AG04449 (cell line): ENCODE data around the gene ABCG1.

Experiments
- CTCF ChIA-PET: fragments of 350-600 bp; formaldehyde crosslinking; extraction: SDS; loops from one replicate; lab custom pipeline; 2021; ENCODE audit warnings: antibody characterized with exemption; lab: Yijun Ruan, JAX
- POLR2A ChIA-PET: fragments of 400-600, 350-600 bp; formaldehyde crosslinking; extraction: SDS; loops from one replicate; lab custom pipeline; 2020; ENCODE audit warnings: antibody characterized with exemption, inconsistent platforms; lab: Yijun Ruan, JAX
- DNase-seq: peaks from one replicate; pipeline ENCODE4 v3.0.0-alpha.2; 2010; ENCODE audit warnings: low read depth, low spot score
- H3K4me3 ChIP-seq: 2 replicates; pipeline ENCODE4 v1.5.1; 2011; ENCODE audit warnings: low read depth, mild to moderate bottlenecking, control low read depth, low read length
- TF ChIP-seq, protein P1 (sequence below): IDR thresholded peaks from one replicate; pipeline ENCODE4 v1.5.1; 2011; ENCODE audit warnings: mild to moderate bottlenecking, moderate library complexity, low read length, control low read depth, inconsistent platforms; ENCODE audit not compliant: insufficient read depth; ENCODE audit errors: missing control alignments

The ABCG1 gene

DNA sequence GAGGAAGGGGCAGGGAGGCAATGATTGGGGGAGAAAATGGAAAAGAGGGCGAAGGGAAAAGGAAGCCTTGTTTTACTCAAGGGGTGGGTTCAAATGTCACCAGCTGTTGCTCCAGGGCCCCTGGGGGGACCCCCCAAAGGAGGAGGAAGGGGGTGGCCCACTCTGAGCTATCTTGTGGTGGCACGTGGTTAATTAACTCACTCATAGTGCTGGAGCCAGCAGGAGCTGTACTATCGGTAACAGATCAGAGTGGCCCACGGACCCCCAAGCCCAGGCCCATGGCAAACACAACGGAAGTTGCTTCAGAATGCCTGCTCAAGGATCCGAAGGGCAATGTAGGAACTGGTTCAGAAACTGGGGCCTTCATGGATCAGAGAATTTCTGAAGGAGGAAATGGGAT, 124.6 kb downstream of the ABCG1 start:
- CTCF ChIA-PET, result no interaction called here
- no peak for DNase-seq
- TF ChIP-seq, protein P1, sequence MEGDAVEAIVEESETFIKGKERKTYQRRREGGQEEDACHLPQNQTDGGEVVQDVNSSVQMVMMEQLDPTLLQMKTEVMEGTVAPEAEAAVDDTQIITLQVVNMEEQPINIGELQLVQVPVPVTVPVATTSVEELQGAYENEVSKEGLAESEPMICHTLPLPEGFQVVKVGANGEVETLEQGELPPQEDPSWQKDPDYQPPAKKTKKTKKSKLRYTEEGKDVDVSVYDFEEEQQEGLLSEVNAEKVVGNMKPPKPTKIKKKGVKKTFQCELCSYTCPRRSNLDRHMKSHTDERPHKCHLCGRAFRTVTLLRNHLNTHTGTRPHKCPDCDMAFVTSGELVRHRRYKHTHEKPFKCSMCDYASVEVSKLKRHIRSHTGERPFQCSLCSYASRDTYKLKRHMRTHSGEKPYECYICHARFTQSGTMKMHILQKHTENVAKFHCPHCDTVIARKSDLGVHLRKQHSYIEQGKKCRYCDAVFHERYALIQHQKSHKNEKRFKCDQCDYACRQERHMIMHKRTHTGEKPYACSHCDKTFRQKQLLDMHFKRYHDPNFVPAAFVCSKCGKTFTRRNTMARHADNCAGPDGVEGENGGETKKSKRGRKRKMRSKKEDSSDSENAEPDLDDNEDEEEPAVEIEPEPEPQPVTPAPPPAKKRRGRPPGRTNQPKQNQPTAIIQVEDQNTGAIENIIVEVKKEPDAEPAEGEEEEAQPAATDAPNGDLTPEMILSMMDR, result no peak
- no peak overlapping the region for H3K4me3 ChIP-seq
- POLR2A ChIA-PET, result no interaction called here

DNA sequence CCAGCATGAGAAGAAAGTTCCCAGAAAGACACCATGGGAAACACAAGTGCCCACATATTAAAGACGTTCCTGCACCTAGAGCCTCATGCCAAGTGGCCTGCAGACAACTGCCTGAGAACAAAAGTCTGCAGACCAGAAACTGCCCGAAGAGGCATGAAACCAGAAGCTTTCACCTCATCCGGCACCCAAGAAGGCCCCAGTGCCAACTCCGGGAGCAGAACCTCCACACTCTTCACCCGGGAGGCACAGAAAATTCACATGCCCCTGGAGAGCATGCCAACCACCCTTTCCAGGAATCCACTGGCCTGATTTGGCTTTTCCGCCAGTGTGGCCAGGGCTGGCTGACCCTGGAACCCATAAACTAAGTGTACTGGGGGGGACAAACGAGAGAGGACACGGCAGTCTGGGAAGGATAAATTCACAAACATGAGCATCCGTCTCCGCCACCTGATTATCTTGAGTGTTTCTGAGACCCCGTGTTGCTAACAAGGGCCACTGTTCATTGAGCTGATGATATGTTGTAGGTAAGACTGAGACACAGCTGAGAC, 125.1 kb downstream of the ABCG1 start:
- POLR2A ChIA-PET, result no interaction called here
- CTCF ChIA-PET, result no interaction called here
- TF ChIP-seq, protein P1, result no peak
- H3K4me3 ChIP-seq, result no peak overlapping the region
- no peak for DNase-seq

DNA sequence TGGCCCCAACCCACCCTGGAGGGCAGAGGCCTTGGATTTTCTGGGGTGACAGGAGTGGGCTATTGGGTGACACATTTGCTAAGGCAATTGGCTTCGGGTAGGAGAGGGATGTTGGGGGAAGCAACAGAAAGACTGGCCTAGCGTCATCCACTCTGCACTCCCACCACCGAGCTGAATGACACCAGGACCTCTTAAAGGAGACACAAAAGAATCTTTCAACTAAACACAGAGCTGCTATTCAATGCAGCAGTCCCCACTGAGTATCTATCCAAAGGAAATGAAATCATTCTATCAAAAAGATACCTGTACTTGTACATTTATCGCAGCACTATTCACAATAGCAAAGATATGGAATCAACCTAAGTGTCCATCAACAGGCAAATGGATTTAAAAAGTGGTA, 125.7 kb downstream of the ABCG1 start:
- no peak for DNase-seq

DNA sequence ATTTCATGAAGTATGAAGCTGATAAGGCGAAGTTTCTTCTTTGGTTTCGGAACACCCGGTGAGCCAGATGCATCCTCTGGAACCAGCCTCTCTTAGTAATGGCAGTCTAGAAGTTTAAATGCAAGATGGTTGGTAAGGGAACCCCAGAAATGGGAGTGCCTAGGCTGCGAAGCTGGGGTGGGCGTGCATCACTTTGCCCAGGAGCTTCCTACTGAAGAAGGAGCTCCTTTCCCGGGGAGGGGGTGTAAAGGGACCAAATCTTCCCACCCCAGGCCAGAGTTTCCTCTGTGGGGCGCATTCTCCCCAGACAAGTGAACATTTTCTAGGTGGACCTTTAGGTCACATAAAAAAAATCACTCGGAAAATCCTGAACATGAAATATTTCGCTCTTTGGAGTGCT, 127.5 kb downstream of the ABCG1 start:
- no peak for DNase-seq
- no peak overlapping the region for H3K4me3 ChIP-seq
- ChIA-PET POLR2A (no interaction called here), CTCF (no interaction called here)
- TF ChIP-seq, protein P1, result no peak

More for the DNA sequence above, 125.7 kb downstream of the ABCG1 start:
- TF ChIP-seq, protein P1, result no peak
- POLR2A ChIA-PET, result no interaction called here
- H3K4me3 ChIP-seq, result no peak overlapping the region
- CTCF ChIA-PET, result no interaction called here
